K562 (cell line): Measurements from ENCODE around the gene SPECC1L. TPM values are rescaled to one million over a fixed set of nuclear protein-coding genes. Genes with fewer than 3 reads are reported as not detected.

Experiments
- BCLAF1 ChIP-seq, 2 experiments: fragments of 450-650 bp in 1 of 2; IDR thresholded peaks; 2 replicates each; pipeline ENCODE4 v1.6.1; 2011 to 2017; ENCODE audit warnings: low read depth in 2 of 2, antibody characterized with exemption in 1 of 2, borderline replicate concordance in 1 of 2, low read length in 1 of 2, mild to moderate bottlenecking in 1 of 2, mixed read lengths in 1 of 2; ENCODE audit not compliant: control insufficient read depth in 1 of 2
- BCOR ChIP-seq: fragments of 450-650 bp; IDR thresholded peaks from 2 replicates; pipeline ENCODE4 v1.6.1; 2016
- BRD9 ChIP-seq: fragments of 450-650 bp; IDR thresholded peaks from 2 replicates; pipeline ENCODE4 v1.6.1; 2018; ENCODE audit warnings: low read depth; ENCODE audit not compliant: partially characterized antibody
- CBX1 ChIP-seq: sonication (generic); IDR thresholded peaks from 2 replicates; pipeline ENCODE4 v1.6.1; 2016; ENCODE audit warnings: antibody characterized with exemption, low read depth, mild to moderate bottlenecking
- ELF2 ChIP-seq: fragments of 250-450 bp; sonication (Bioruptor Pico); IDR thresholded peaks from 2 replicates; pipeline ENCODE4 v1.5.0; 2021; ENCODE audit warnings: mild to moderate bottlenecking
- HDAC2 ChIP-seq: fragments of 450-650 bp; IDR thresholded peaks from 2 replicates; pipeline ENCODE4 v1.6.1; 2016; ENCODE audit warnings: mild to moderate bottlenecking
- HOMEZ ChIP-seq: fragments of 250-450 bp; sonication (Bioruptor Pico); IDR thresholded peaks from 2 replicates; pipeline ENCODE4 v1.4.0; 2020; ENCODE audit warnings: mild to moderate bottlenecking, moderate library complexity
- KAT7 ChIP-seq: sonication (generic); formaldehyde crosslinking; IDR thresholded peaks from 2 replicates; pipeline ENCODE4 v1.8.0; 2022; ENCODE audit warnings: missing genetic modification reagents, mild to moderate bottlenecking, borderline replicate concordance
- KDM1A ChIP-seq, 2 experiments: fragments of 450-650 bp; IDR thresholded peaks; 2 replicates each; pipeline ENCODE4 v1.6.1; 2016; ENCODE audit warnings: mild to moderate bottlenecking in 2 of 2
- MEF2D ChIP-seq: conservative IDR thresholded peaks from 2 replicates; pipeline ENCODE4 v1.6.1; 2016; ENCODE audit warnings: low read depth, missing genetic modification characterization, missing compliant biosample characterization
- NCOA4 ChIP-seq: fragments of 450-650 bp; IDR thresholded peaks from 2 replicates; pipeline ENCODE4 v1.6.1; 2018; ENCODE audit warnings: mild to moderate bottlenecking; ENCODE audit not compliant: partially characterized antibody
- RBM22 ChIP-seq: fragments of 200-400 bp; formaldehyde crosslinking; IDR thresholded peaks from 2 replicates; pipeline ENCODE4 v1.6.1; 2018; ENCODE audit warnings: low read length, low read depth; ENCODE audit not compliant: poor library complexity, severe bottlenecking
- RCOR1 ChIP-seq, 2 experiments: IDR thresholded peaks; 2 replicates each; pipeline ENCODE4 v1.6.1; 2012; ENCODE audit warnings: low read depth in 2 of 2, low read length in 2 of 2, borderline replicate concordance in 1 of 2, improper control_type of control experiment in 1 of 2
- RFX5 ChIP-seq: IDR thresholded peaks from 2 replicates; pipeline ENCODE4 v1.6.1; 2011; ENCODE audit warnings: low read depth, mild to moderate bottlenecking, improper control_type of control experiment, low read length
- ZNF609 ChIP-seq: sonication (generic); formaldehyde crosslinking; IDR thresholded peaks from 2 replicates; pipeline ENCODE4 v1.8.1; 2023; ENCODE audit warnings: missing genetic modification reagents, mild to moderate bottlenecking, borderline replicate concordance
- ZNF766 ChIP-seq: fragments of 200-800 bp; sonication (Bioruptor generic); conservative IDR thresholded peaks from 2 replicates; pipeline ENCODE4 v1.6.1; 2016; ENCODE audit warnings: missing genetic modification characterization, missing compliant biosample characterization
- polyA plus RNA-seq, 8 experiments: library from polyadenylated mRNA; depleted of rRNA in 4 of 8; stranded (reverse) in 5 of 8; unstranded in 3 of 8; fragments of >200 nt; fragmentation: Nextera tagmentation in 2 of 8; fragmentation: Illumina TruSeq in 1 of 8; extraction: Ambion mirVana in 2 of 8; extraction: Trizol in 1 of 8; gene quantifications; 2 replicates each; pipeline versions ENCODE4 v1.2.1 to v1.2.3, GENCODE V29; 2011 to 2014; ENCODE audit warnings: inconsistent platforms in 1 of 8, missing spikeins in 1 of 8
- total RNA-seq, 7 experiments: library from RNA; depleted of rRNA in 6 of 7; stranded (reverse); fragments of >200 nt in 6 of 7; fragmentation: Illumina TruSeq in 2 of 7; extraction: Trizol in 2 of 7; gene quantifications; 2 replicates each; pipeline versions ENCODE4 v1.2.1 to v1.2.3, GENCODE V29; 2011 to 2021; ENCODE audit warnings: low replicate concordance in 1 of 7

The SPECC1L gene
- total and polyA plus RNA-seq, 9 of the 15 experiments (the other 6 are each of a cell fraction or from before 2014, with no cell fraction given) = 1.4 to 27.9 (median 14.5) TPM

- TF ChIP-seq ZNF609 (CRISPR knock-in tag) = no peak
- TF ChIP-seq BCOR = peak; percentile 85
- TF ChIP-seq BCLAF1 (IDR thresholded peaks at IDR 0.05; ENCODE audit: borderline replicate concordance in 1 of 2, control insufficient read depth in 1 of 2, low read depth in 2 of 2, low read length in 1 of 2) = no peak
- no peak for TF ChIP-seq ELF2 (CRISPR knock-in tag)
- TF ChIP-seq CBX1 = peak; percentile 68; the same call in 1 of the 2 replicates
- TF ChIP-seq KAT7 (CRISPR knock-in tag) = no peak
- no peak for TF ChIP-seq RBM22
- TF ChIP-seq ZNF766 (CRISPR knock-in tag) = no peak
- TF ChIP-seq MEF2D = no peak
- peak; percentile 64; the same call in 1 of the 2 replicates for TF ChIP-seq RFX5
- no peak for TF ChIP-seq NCOA4
- no peak for TF ChIP-seq BRD9
- peak; percentile 33 to 79; a peak in 3 of 4 replicates for TF ChIP-seq KDM1A (IDR thresholded peaks at IDR 0.05)
- no peak for TF ChIP-seq HOMEZ
- TF ChIP-seq RCOR1 (IDR thresholded peaks at IDR 0.05; ENCODE audit: borderline replicate concordance in 1 of 2, low read depth in 2 of 2, low read length in 2 of 2) = peak in 1 of 2 experiments; percentile 61; a peak in 1 of 4 replicates
- 0 out of 2 replicates have a peak, but pooled peaks have one; percentile 58 for TF ChIP-seq HDAC2
These were observed 159.1 kb downstream of the SPECC1L start (continued) for GRCh38 chr22:24429411-24430365.
